ENCODE measurements around the gene MYO19.

GRCh38 chr17:36550491-36551417 is 16.1 kb upstream of the MYO19 start:
- TF ChIP-seq NFATC3 (IDR thresholded peaks at IDR 0.05) (no peak), ZNF551 (CRISPR knock-in tag; IDR thresholded peaks at IDR 0.05) (no peak), TCF7L2 (IDR thresholded peaks at IDR 0.05; ENCODE audit: low read depth, low read length) (no peak), NCOA4 (IDR thresholded peaks at IDR 0.05; ENCODE audit: partially characterized antibody) (no peak), ELK1 (CRISPR knock-in tag; IDR thresholded peaks at IDR 0.05) (no peak), CTCF (IDR thresholded peaks at IDR 0.05 in 2 of 3, conservative IDR thresholded peaks at IDR 0.05 in 1 of 3; ENCODE audit: insufficient read depth in 2 of 3, low read depth in 1 of 3, low read length in 3 of 3) (no peak), ZNF41 (CRISPR knock-in tag; conservative IDR thresholded peaks at IDR 0.05) (no peak), POLR2A (conservative IDR thresholded peaks at IDR 0.05) (no peak)

All from K562 (cell line).